ENCODE results near the gene RAB4A.

DNA sequence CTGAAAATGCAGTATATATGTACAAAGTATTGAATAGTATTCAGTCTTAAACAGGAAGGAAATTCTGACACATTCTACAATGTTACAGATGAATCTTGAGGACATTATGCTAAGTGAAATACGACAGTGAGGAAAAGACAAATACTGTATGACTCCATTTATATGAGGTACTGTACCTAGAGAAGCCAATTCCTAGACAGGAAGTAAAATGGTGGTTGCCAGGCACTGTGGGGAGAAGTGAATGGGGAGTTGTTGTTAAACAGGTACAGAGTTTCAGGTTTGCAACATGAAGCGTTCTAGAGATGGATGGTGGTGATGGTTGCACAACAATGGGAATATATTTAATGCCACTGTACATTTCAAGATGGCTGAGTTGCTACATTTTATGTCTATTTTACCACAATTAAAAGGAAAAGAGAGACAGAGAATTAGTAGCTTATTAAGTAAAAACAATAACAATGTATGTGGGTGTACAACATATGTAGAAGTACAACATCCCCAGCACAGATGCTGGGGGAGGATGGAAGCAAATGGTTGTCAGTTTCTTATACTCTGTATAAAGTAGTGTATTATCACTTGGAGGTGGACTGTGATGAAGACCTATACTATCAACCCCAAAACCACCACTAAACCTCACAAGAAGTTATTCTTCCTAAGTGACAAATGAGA is 3.9 kb upstream of the RAB4A start:
- TF ChIP-seq, protein P1, sequence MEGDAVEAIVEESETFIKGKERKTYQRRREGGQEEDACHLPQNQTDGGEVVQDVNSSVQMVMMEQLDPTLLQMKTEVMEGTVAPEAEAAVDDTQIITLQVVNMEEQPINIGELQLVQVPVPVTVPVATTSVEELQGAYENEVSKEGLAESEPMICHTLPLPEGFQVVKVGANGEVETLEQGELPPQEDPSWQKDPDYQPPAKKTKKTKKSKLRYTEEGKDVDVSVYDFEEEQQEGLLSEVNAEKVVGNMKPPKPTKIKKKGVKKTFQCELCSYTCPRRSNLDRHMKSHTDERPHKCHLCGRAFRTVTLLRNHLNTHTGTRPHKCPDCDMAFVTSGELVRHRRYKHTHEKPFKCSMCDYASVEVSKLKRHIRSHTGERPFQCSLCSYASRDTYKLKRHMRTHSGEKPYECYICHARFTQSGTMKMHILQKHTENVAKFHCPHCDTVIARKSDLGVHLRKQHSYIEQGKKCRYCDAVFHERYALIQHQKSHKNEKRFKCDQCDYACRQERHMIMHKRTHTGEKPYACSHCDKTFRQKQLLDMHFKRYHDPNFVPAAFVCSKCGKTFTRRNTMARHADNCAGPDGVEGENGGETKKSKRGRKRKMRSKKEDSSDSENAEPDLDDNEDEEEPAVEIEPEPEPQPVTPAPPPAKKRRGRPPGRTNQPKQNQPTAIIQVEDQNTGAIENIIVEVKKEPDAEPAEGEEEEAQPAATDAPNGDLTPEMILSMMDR (tag by site-specific recombination; IDR thresholded peaks at IDR 0.05): no peak
- TF ChIP-seq KLF16 (tag by site-specific recombination; IDR thresholded peaks at IDR 0.05) (no peak), ZBTB8A (tag by site-specific recombination; IDR thresholded peaks at IDR 0.05) (no peak), OSR2 (tag by site-specific recombination; IDR thresholded peaks at IDR 0.05) (no peak)
- TF ChIP-seq, protein P2, sequence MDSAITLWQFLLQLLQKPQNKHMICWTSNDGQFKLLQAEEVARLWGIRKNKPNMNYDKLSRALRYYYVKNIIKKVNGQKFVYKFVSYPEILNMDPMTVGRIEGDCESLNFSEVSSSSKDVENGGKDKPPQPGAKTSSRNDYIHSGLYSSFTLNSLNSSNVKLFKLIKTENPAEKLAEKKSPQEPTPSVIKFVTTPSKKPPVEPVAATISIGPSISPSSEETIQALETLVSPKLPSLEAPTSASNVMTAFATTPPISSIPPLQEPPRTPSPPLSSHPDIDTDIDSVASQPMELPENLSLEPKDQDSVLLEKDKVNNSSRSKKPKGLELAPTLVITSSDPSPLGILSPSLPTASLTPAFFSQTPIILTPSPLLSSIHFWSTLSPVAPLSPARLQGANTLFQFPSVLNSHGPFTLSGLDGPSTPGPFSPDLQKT (IDR thresholded peaks at IDR 0.05; ENCODE audit: borderline replicate concordance, low read depth, low read length): no peak
- TF ChIP-seq, protein P3, sequence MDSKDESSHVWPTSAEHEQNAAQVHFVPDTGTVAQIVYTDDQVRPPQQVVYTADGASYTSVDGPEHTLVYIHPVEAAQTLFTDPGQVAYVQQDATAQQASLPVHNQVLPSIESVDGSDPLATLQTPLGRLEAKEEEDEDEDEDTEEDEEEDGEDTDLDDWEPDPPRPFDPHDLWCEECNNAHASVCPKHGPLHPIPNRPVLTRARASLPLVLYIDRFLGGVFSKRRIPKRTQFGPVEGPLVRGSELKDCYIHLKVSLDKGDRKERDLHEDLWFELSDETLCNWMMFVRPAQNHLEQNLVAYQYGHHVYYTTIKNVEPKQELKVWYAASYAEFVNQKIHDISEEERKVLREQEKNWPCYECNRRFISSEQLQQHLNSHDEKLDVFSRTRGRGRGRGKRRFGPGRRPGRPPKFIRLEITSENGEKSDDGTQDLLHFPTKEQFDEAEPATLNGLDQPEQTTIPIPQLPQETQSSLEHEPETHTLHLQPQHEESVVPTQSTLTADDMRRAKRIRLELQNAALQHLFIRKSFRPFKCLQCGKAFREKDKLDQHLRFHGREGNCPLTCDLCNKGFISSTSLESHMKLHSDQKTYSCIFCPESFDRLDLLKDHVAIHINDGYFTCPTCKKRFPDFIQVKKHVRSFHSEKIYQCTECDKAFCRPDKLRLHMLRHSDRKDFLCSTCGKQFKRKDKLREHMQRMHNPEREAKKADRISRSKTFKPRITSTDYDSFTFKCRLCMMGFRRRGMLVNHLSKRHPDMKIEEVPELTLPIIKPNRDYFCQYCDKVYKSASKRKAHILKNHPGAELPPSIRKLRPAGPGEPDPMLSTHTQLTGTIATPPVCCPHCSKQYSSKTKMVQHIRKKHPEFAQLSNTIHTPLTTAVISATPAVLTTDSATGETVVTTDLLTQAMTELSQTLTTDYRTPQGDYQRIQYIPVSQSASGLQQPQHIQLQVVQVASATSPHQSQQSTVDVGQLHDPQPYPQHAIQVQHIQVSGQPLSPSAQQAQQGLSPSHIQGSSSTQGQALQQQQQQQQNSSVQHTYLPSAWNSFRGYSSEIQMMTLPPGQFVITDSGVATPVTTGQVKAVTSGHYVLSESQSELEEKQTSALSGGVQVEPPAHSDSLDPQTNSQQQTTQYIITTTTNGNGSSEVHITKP (tag by site-specific recombination; IDR thresholded peaks at IDR 0.05): no peak

Data from HEK293 (cell line).